ENCODE results near the gene TSR3.

TSR3 gene

DNA sequence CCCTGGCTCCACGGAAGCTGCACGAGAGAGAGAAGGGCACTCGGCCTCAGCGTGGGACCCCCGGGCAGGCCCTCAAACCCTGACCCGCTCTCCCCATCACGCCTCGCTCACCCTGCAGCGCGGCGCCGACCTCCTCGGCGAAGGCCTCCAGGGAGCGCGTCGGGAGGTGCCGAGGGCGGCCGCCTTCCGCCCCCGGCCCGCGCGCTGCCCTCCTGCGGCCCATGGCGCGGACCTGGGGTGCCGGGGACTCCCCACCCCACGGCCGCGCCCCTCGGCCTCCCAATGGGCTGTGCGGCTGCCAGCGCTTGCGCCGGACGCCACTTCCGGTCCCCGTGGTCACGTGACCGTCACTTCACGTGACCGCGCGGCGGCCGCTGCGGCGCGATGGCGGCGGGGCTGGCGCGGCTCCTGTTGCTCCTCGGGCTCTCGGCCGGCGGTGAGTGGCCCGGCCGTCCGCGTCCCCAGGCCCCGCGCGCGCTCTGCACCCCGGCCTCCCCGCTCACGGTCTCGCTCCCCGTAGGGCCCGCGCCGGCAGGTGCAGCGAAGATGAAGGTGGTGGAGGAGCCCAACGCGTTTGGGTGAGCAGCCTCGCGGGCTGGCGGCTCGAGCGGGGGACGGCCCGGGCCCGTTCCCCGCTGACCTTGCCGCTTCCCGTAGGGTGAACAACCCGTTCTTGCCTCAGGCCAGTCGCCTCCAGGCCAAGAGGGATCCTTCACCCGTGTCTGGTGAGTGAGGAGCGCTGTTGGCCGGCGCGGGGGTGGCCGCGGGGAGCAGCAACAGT lies at the start of gene TSR3, which contains the start of gene GNPTG:
TSS of gene TSR3 (minus strand) at position 297 of the 781 bp plus-strand sequence. CDS start at position 223, 74 bp downstream.
TSS of gene GNPTG (plus strand) at position 350 of the 781 bp plus-strand sequence. CDS start at position 385, 35 bp downstream.
- peak; percentile 72 for DNase-seq

DNA sequence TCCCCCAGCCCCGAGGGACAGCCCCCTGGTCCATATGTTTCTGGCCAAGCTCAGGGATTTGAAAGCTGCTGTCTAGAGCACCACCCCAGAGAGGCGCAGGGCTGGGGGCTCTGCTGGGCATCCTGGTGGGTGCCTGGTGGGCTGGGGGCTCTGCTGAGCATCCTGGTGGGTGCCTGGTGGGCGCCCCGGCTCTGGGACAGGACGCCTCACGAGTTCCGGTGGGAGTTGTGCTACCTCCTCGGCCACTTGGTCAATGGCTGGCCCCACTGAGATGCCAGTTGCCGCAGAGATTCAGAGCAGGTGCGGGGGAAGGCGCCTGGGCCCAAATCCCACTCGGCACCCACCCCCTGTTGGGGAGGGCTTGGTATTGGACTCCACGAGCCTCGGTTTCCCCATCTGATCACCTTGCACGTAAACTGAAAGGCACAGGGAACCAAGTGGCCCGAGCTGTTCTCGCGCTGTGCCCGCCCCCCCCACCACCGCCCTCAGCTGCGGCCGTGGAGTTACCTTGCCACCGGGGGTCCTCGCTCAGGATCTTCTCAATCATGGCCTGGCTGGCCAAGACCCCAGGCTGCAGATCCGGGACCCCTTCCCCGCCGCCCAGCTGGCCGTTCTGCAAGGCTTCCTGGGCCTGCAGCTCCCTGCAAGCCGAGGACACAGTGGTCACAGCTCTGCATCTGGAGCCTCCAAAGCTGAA lies 49.5 kb upstream of the TSR3 start:
- no peak for DNase-seq

DNA sequence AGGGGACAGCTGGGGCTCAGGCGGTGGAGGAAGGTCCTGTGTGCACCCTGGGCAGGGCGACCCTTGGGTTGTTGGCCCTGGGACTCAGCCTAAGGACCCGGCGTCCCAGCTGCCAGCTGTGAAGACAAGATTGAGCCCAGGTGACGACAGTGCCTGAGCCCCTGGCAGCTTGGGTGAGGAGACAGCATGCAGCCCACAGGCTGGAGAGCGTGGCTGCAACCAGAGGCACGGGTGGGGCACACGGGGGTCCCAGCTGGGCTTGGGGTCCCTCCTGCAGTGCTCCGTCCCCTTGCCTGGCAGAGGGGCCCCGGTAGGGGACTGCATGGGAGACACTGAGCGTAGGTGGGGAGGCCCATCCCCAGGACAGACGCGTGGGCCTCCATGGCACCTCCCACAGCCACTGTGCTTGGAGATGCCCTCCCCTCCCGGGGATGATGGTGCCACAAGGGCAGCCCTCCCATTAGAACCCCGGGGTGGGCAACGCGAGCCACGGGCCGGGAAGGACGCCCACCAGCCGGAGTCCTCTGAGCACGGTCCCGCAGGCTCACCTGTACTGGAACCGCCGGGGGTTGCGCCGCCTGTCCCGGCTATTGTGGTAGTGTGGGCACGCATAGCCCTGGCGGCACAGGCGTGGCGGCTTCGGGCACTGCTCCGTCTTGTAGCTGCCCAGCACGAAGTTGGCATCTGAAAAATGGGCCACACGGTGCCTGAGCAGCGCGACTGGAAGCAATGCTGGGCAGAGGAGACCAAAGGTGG lies 47.3 kb upstream of the TSR3 start:
- DNase-seq, result no peak

DNA sequence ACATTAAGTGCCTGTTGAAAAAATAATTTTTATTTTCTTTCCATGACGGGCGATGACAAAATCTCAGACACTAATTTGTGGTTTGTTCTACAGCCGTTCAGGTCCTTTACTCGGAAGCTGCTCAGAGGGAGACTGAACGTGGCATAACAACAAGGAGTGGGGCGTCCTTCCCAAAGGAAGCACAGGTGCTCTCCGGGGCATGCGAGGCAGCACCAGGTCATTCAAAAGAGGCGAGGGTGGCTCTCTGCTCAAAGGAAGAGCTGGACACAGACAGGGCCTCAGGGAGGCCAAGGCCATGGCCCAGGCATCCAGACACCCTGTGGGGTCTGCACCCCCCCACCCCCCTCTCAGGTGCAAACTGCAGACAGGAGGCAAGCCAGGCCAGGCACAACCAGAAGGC lies 46.7 kb upstream of the TSR3 start:
- DNase-seq, result no peak

DNA sequence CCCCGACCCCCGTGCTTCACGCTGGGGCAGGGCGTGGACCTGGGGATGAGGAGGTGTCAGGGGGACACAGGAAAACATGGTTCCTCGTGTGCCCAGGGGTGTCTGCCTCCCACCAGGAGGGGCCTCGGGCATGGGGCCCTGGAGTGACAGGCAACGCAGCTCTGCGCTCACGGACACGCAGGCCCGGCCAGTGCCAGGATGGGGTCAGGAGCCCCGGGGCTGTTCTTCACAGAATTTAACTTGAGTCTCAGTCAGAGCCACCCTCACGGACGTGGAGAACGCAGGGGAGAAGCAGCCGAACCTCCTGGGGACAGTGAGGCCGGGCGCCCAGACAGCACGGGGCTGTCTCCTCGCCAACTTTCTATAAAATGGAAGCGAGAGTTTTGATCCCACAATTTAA lies 46.1 kb upstream of the TSR3 start:
- DNase-seq, result no peak

DNA sequence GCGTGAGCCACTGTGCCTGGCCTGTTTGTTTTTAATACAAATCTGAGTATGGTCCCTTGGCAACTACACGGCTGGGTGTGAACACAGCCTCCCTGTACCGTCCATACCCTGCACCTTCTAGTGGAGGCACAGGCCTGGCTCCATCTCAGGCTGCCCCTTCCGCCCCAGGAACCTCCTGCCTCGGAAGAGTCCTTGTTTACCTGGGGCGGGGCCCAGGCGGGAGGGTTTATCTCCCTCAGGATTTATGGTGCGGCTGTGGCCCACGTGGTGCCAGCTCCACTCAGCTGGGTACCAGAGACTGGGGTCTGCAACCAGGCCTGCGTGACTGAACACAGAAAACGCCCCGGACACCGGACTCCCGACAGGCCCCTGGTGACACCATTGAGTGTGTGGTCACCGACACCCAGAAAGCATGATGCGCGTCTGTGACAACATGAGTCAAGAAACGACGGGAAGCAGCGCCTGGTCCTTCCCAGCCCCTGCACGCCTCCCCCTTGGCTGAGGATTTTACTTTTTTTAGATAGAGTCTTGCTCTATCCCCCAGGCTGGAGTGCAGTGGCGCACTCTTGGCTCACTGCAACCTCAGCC lies 43.9 kb upstream of the TSR3 start:
- no peak for DNase-seq

DNA sequence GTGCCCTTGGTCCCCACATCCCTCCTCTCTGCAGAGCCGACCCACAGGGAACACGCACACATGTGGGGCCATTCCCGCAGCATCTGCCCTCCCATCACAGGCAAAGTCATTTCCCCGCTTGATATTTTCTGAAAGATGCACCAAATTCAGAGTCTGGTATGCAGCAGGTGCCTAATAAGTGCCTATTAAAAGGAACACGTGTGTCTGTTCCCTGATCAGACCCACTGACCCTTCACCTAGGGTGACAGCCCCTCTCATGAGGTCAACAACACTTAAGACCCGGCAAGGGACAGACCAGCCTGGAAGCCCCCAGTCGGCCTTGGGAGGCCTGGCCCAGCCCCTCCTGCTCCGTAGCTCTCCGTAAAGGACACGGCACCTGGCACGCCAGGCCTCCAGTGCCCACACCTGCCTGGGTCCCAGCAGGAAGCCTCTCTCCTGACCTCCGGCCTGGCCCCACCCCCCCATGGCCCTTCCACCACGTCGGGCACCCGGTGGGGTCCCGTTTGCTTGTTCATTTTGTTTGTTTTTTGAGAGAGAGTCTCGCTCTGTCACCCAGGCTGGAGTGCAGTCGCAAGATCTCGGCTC lies 42.8 kb upstream of the TSR3 start:
- no peak for DNase-seq

DNA sequence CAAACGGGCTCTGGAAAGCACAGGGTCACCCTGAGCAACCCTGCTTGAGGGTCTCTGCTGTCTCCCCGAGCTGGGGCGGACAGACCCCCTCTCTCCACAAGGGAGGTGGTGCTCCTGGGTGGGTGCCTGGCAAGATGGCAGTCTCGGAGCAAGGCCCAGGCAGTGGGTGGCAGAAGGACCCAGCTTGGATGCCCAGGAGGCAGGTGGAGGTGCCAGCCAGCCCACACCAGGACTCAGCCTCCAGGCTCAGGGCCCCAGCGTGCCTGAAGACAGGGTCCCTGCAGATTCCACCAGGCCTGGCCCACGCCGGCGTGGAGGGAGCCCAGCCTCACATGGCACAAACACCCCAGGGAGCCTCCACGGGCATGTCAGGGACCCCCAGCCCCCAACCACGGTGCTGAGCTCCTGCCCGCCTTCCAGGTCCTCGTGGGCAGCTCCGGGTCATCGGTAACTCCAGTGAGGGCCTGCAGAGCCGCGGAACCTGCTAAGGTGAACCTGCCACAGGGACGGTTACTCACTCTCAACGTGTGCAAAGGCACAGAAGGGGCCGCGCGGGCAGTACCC lies 42.0 kb upstream of the TSR3 start:
- DNase-seq, result no peak

DNA sequence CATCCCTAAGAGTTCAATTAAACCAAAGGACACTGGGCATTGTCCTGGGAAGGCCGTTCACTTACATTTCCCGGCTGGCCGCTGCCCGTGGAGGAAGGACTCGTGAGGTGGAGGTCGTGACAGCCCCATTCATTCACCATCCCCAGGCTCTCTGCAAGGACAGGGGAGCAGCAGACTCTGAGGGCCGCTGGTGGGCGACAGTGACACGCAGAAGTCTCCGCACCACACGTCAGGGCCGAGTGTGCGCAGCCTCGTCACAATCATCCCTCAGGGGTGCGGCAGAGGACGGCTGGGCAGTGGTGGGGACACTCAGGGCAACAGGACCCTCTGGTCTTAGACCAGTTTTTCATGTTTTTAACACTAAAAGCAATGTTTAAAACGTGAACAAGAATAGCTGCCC lies 41.1 kb upstream of the TSR3 start:
- no peak for DNase-seq

DNA sequence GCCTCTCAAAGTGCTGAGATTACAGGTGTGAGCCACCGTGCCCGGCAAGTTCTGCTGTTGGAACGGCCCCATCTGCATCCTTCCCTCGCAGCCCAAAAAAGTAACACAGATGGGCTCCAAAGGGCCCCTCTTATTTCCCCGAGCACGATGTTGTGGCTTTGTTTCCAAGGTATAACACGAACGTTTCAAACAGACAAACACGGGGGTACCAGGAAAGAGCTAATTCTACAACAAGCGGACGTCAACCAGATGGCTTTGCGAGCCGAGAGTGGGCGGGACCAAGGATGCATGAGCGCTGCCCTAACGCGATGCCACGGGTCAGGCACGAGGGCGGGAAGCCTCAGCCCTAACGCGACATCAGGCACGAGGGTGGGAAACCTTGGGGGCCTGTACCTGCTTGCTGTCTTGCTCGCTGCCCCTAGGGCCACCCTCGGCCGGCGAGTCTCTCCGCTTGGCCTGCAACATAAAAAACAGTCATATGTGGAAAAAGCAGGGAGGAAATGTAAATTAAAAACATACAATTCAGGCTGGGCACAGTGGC lies 38.6 kb upstream of the TSR3 start:
- no peak for DNase-seq

DNA sequence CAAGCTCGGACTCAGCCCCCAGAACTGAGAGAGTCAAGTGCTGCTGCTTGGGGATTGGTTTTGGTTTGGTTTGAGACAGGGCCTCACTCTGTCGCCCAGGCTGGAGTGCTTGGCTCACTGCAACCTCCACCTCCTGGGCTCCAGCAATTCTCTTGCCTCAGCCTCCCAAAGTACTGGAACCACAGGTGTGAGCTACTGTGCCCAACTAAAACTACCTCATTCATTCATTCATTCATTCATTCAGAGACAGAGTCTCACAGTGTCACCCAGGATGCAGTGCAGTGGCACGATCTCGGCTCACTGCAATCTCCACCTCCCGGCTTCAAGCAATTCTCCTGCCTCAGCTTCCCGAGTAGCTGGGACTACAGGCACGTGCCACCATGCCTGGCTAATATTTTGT lies 38.1 kb upstream of the TSR3 start:
- no peak for DNase-seq

DNA sequence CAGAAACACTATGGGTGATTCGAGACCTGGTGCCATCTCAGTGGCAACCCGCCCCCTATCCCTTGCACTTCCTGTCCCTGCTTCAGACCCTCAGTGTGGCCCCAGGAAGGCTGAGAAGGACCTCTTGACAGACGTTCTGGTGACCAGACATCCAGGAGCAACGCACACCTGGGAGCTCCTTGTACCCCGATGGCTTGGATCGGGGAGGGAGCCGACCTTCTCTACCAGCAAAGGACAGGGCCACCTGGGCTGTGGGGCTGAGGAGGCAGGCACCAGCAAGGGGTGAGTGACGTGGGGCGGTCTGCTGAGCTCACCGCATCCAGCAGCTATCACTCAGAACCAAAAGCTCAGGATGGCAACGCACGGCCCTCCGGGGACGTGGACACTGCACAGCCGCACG lies 35.7 kb upstream of the TSR3 start:
- no peak for DNase-seq

DNA sequence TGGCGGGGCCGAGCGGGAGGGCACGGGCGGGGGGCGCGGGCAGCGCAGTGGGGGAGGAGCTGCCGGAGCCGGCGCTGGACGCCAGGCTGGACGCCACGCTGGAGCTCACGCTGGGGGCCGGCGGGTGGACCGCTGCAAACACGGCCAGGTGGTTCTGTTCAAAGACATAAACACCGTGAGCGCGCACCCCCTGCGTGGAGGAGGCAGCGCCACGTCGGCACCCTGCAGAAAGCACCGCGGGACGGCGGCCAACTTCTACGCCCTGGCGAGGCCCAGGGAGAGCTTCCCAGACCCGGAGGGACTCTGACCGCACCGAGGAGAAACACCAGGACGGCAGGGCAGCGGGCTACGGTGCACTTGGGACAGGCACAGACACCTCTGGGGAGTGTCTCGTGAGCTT lies 33.6 kb upstream of the TSR3 start:
- no peak for DNase-seq

DNA sequence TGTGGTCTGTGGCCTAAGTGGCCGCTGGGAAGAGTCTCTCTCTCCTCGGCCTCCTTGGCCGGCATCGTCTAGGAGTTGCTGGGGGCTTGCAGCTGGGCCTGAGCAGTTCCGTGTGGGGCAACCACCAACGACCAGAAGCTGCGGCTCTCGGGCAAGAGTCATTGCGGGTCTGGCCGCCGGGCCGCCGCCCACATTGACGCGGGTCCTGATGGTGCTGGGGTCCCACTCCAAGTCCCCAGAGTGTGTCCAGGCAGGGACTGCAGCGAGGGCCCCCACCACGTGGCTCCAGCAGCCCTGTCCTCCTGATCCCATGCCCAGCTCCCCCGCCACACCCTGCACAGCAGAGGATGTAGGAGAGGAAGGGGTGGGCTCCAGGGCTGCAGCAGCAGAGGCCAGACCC lies 31.9 kb upstream of the TSR3 start:
- no peak for DNase-seq

DNA sequence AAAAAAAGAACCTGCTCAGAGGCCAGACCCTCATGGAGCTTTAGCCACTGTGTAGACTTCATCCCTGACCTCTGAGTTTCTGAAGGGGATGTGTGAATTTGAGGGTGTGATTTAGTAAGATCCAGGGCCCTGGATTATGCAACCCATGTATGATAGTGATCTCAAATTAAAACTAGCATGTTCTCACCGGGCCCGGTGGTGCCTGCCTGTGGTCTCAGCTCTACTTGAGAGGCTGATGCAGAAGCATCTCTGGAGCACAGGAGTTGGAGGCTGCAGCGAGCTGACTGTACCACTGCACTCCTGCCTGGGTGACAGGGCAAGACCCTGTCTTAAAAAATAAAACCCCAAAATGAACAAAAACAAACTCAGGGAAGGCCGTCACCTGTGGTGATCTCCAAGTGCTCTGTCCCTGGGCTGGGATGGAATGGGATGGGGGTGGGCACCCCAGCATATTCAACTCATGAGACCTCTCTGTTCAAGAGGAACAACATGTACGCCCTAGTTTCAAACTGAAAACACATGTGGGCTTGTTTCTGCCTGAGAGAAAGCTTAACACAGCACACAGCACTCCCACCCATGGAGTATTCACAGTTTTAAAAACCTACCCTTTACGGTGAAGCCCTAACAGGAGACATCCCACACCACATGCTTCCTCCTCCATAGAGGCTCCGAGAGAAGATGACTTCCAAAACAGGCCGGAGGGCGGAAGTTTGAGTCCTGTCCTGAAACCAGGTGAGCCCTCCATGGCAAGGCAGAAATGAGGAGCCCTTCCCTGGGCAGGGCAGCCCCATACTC lies 30.1 kb upstream of the TSR3 start:
- no peak for DNase-seq

DNA sequence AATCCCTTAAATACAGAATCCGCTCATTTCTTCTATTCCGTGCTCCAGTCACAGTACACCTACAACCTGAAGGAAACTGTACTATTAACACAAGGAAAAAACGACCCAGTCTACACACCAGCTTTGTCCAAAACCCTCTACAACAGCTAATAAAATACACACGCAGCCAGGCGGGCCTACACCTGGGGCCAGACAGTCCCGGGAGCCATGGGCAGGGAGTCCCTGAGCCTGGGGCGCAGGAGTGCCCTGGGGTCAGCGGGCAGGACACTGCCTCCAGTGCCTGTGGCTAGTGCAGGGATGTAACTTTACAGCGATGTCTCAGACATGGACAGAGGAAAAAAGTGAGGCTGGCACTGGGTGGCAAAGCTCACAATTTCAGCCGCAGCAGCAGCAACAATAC lies 28.5 kb upstream of the TSR3 start:
- no peak for DNase-seq

DNA sequence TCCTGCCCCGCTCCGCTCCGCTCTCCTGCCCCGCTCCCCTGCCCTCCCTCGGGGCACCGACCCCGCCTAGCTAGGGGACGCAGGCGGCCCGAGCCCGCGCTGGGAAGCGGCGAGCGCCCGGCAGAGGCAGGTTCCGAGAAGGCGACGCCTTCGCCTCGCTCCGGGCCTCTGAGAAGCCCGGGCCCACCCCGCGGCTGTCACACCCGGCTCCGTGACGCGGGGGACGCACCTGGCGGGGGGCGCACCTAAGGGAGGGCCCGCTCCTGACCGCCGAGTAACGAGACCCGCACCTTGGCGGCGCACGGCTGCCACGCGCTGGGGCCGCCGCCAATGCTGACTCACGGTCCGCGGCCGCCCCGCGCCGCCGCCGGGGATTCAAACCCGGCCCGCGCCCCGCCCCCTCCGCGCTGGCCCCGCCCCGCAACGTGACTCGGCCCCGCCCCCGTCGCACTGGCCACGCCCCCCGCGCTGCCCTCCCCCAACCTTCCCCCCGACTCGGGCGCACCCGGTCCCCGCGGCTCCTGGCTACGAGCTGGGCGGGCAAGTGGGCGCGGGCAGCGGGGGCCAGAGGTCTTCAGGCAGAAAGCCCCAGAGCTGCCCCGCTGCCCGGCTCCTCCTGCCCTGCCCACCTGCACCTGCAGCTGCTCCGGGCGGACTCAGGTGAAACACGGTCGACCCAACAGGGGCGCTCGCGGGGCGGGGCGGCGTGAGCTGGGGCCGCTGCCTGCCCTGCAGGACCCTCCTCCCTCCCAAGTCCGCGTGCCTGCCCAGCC lies 27.8 kb upstream of the TSR3 start:
- DNase-seq, result peak; percentile 60

DNA sequence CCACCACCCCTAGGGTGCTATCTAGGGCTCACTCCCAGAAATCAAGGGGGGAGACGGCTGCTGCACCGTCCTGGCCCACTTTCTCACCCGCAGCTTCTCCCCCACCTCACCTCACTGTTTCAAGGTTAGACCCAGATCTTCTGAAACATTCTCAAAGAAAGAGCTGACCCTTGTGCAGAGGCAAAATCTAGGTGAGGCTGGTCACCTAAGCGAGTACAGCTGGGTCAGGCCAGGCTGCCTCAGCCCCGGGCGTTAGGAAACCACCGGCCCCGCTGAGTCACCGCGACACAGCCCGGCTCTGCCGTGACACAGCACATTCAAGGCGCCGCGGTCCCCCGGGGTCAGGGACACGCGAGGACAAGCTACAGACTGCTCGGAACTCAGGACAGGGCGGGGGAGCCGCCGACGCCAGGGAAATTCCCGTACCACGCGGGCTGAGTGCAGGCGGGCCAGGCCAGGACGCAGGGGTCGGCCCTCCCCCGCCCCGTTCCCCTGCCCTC lies 27.2 kb upstream of the TSR3 start:
- DNase-seq, result no peak

DNA sequence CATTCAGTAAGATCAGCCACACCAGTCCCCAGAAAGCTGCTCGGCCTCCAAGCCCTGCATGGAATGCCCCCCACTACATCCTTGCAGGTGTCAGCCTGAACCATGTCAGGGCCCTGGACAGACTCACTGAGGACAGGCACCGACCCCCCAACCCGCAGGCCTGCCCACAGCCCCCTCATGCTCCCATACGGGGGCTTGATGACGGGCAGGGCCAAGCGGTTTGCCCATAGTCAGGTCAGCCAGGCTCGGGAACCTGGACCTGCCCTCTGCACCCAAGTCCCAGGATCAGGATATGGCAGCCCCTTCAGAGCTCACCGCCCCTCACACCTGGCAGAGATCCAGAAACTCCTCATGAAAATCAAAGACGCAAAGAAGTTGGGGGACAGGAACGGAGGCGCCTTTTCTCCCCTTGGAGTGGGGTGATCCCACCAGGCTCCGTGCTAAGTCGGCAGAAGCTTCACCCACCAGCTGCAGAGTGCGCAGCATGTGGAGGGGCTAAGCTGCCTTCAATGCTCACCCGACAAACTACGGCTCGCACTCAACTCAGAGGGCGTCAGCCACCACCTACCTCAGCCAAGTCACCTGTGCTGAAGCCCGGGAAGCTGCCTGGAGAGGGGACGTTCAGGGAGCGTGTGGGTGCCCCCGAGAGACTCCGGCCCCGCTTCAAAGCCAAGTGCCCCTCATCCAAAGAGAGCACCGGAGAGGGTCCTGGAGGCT lies 26.6 kb upstream of the TSR3 start:
- DNase-seq, result no peak

Data from 8988T (cell line).